Measurements from ENCODE around the gene MRPS10. TPM values are rescaled to one million over a fixed set of nuclear protein-coding genes. Genes with fewer than 3 reads are reported as not detected.

MRPS10 gene
- total and polyA plus RNA-seq, 7 donors = 27.7 to 41.4 (median 33.0) TPM

DNA sequence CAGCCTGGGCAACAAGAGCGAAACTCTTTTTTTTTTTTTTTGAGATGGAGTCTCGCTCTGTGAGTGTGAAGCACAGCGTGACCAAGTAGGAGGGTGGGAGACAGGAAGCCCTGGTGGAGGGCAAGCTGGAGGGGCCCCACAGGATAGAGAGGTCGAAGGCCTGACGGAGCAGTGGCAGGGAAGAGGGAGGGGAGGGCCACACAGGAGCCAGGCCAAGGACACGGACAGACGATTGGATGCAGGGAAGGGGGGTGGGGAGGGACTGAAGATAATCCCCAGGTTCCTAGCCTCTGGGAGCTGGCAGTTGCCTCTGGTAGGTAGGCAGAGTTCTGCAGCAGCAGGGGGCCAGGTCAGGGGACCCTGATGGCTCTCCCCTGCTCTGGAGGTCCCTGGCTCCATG, 55.3 kb downstream of the MRPS10 start:
- TF ChIP-seq EP300 (IDR thresholded peaks at IDR 0.05) (no peak), POLR2AphosphoS5 (IDR thresholded peaks at IDR 0.05) (no peak), POLR2A (IDR thresholded peaks at IDR 0.05) (no peak)
- TF ChIP-seq, protein P1, sequence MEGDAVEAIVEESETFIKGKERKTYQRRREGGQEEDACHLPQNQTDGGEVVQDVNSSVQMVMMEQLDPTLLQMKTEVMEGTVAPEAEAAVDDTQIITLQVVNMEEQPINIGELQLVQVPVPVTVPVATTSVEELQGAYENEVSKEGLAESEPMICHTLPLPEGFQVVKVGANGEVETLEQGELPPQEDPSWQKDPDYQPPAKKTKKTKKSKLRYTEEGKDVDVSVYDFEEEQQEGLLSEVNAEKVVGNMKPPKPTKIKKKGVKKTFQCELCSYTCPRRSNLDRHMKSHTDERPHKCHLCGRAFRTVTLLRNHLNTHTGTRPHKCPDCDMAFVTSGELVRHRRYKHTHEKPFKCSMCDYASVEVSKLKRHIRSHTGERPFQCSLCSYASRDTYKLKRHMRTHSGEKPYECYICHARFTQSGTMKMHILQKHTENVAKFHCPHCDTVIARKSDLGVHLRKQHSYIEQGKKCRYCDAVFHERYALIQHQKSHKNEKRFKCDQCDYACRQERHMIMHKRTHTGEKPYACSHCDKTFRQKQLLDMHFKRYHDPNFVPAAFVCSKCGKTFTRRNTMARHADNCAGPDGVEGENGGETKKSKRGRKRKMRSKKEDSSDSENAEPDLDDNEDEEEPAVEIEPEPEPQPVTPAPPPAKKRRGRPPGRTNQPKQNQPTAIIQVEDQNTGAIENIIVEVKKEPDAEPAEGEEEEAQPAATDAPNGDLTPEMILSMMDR (IDR thresholded peaks at IDR 0.05) = no peak
- no peaks in the 10 kb centered on the region for H3K27me3 ChIP-seq
- intact Hi-C loops (cut with DNase I) = no loop called here
- DNase-seq = no peak
- H3K27ac ChIP-seq = no peak overlapping the region
- H3K4me1 ChIP-seq = peaks cover 0 to 6% (median 2%) of the 10 kb centered on the region in 4 donors
- H3K9me3 ChIP-seq = no peaks in the 10 kb centered on the region
- no peaks in the 10 kb centered on the region for H3K36me3 ChIP-seq
- no peak overlapping the region for H3K4me3 ChIP-seq
- WGBS, 2 donors = 60 to 76% methylated on average over 7 of the region's 7 CpGs

DNA sequence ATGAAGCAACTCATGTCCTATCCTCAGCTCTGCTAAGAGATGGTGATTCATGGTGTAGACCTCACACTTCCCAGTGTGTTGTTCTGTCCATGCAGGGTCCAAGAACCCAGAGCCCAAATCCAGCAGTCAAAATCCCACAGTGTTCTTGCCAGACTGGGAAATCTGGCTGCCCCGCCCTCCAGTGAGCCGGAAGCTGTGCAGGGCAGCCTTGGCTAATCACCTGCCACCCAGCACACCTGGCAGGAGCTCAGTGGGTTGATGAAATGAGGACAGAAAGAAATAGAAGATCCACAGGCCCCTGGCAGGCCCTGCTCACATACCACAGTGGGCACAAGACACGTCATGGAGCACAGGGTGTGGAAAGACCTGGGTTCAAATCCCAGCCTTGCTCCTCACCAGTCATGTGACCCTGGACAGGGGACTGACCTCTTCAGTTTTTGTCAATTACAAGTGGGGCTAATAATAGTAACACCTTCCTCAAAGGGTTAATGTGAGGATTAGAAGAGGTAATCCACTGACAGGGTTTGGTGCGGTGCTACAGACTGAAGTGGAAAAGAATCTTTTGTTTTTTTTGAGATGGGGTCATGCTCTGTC, 58.1 kb downstream of the MRPS10 start:
- Histone ChIP-seq H3K4me1 (peaks cover 0 to 6% (median 2%) of the 10 kb centered on the region in 4 donors), H3K9me3 (no peaks in the 10 kb centered on the region), H3K27me3 (no peaks in the 10 kb centered on the region), H3K27ac (no peak overlapping the region), H3K36me3 (no peaks in the 10 kb centered on the region), H3K4me3 (no peak overlapping the region)
- intact Hi-C loops (cut with DNase I) = no loop called here
- WGBS, 2 donors = 16 to 71% methylated on average over 4 of the region's 4 CpGs
- TF ChIP-seq, protein P1 (IDR thresholded peaks at IDR 0.05) = no peak
- TF ChIP-seq EP300 (IDR thresholded peaks at IDR 0.05) (no peak), POLR2A (IDR thresholded peaks at IDR 0.05) (no peak), POLR2AphosphoS5 (IDR thresholded peaks at IDR 0.05) (no peak)
- DNase-seq = no peak

DNA sequence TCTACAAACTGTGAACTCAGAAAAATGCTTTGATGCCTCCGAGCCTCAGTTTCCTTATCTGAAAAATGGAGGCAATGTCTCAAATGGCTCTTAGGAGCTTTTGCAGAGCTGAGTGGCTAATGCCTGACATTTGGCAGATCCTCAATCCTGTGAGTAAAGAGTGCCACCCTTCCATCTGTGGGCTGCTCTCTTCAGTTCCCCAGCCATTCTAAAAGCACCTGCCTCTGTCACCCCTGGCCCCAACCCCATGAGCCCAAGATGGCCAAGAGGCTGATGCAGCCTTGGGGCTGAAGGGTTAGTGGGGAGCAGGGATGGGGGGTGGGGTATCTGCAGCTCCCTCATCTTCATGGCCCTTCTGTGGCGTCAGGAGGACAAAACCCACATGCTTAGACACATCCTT, 59.0 kb downstream of the MRPS10 start:
- TF ChIP-seq POLR2A (IDR thresholded peaks at IDR 0.05) (no peak), POLR2AphosphoS5 (IDR thresholded peaks at IDR 0.05) (no peak), EP300 (IDR thresholded peaks at IDR 0.05) (no peak)
- TF ChIP-seq, protein P1 (IDR thresholded peaks at IDR 0.05) = no peak
- Histone ChIP-seq H3K9me3 (no peaks in the 10 kb centered on the region), H3K36me3 (no peaks in the 10 kb centered on the region), H3K27me3 (no peaks in the 10 kb centered on the region), H3K27ac (no peak overlapping the region), H3K4me1 (peaks cover 0 to 6% (median 2%) of the 10 kb centered on the region in 4 donors), H3K4me3 (no peak overlapping the region)
- intact Hi-C loops (cut with DNase I) = no loop called here
- WGBS, 2 donors = 85 to 93% methylated on average over 2 of the region's 2 CpGs
- DNase-seq = no peak

DNA sequence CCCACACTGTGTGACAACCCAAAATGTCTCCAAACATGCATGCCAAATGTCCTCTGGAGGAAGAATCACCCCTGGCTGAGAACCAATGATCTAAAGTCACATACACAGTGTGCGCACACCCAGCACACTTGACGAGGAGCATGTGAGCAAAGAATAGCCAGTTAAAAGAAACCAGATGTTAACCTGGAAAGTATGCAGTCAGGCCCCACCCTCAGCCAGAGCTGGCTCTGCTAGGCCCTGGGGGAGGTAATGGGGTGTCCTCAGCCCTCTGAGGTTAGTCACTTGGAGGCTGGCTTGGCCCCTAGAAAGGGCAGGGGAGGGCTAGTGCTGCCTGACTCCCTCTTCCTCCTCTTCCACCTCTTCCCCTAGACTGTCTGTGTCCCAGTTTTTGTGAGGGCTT, 59.6 kb downstream of the MRPS10 start:
- no peak for TF ChIP-seq POLR2A (IDR thresholded peaks at IDR 0.05)
- no peak for TF ChIP-seq POLR2AphosphoS5 (IDR thresholded peaks at IDR 0.05)
- TF ChIP-seq, protein P1 (IDR thresholded peaks at IDR 0.05) = no peak
- no peak for TF ChIP-seq EP300 (IDR thresholded peaks at IDR 0.05)
- Histone ChIP-seq H3K4me3 (no peak overlapping the region), H3K27ac (no peak overlapping the region), H3K27me3 (no peaks in the 10 kb centered on the region), H3K4me1 (peaks cover 0 to 6% (median 2%) of the 10 kb centered on the region in 4 donors), H3K9me3 (no peaks in the 10 kb centered on the region), H3K36me3 (no peaks in the 10 kb centered on the region)
- intact Hi-C loops (cut with DNase I) = no loop called here
- no peak for DNase-seq
- 61 to 76% methylated on average over 2 of the region's 2 CpGs for WGBS, 2 donors

Other genes starting within 250 kb of the MRPS10 start
- gene TAF8, start 167.3 kb downstream of the MRPS10 start, total RNA-seq = 10 to 100 TPM; 20.3 to 30.7 (median 28.4) TPM
- 10 to 100 TPM in 2 of 3 donors, 1 to 10 TPM in 1; 4.9 to 14.7 (median 12.6) TPM for gene TAF8, start 167.3 kb downstream of the MRPS10 start, polyA plus RNA-seq
- gene C6orf132, start 75.2 kb downstream of the MRPS10 start, total RNA-seq = 1 to 10 TPM in 1 of 4 donors, under 1 TPM in 2, not detected in 1; 0.33 to 3.3 (median 0.71) TPM
- 10 to 100 TPM; 38.5 to 91.3 (median 87.1) TPM for gene C6orf132, start 75.2 kb downstream of the MRPS10 start, polyA plus RNA-seq
- under 1 TPM in 1 of 4 donors, not detected in 3; 0.36 TPM for gene GUCA1A, start 44.5 kb downstream of the MRPS10 start, total RNA-seq
- gene GUCA1A, start 44.5 kb downstream of the MRPS10 start, polyA plus RNA-seq = under 1 TPM in 1 of 3 donors, not detected in 2; 0.15 TPM
- gene GUCA1B, start 22.9 kb downstream of the MRPS10 start, total RNA-seq = 1 to 10 TPM in 1 of 4 donors, under 1 TPM in 2, not detected in 1; 0.36 to 2.8 (median 0.82) TPM
- under 1 TPM in 1 of 3 donors, not detected in 2; 0.82 TPM for gene GUCA1B, start 22.9 kb downstream of the MRPS10 start, polyA plus RNA-seq
- 10 to 100 TPM in 1 of 4 donors, 1 to 10 TPM in 3; 4.6 to 10.5 (median 5.9) TPM for gene TRERF1, start 234.1 kb upstream of the MRPS10 start, total RNA-seq
- 1 to 10 TPM in 2 of 3 donors, under 1 TPM in 1; 0.46 to 4.0 (median 1.2) TPM for gene TRERF1, start 234.1 kb upstream of the MRPS10 start, polyA plus RNA-seq